Prostate gland (tissue), 2 donors: Measurements from ENCODE around the gene ORC3.

Experiments
- POLR2A ChIP-seq: fragments of 450-650 bp; IDR thresholded peaks from one replicate; pipeline ENCODE4 v1.6.1; 2016; ENCODE audit warnings: antibody characterized with exemption, mild to moderate bottlenecking
- POLR2AphosphoS5 ChIP-seq: sonication (generic); formaldehyde crosslinking; IDR thresholded peaks from one replicate; pipeline ENCODE4 v1.6.1; 2017; ENCODE audit warnings: antibody characterized with exemption
- TF ChIP-seq, protein P1 (sequence below), 4 experiments: fragments of 200-600 bp in 2 of 4; fragments of 450-650 bp in 2 of 4; sonication (generic) in 2 of 4; IDR thresholded peaks; 1 replicate in 3 of 4; 2 replicates in 1 of 4; pipeline ENCODE4 v1.5.1; 2016 to 2019; ENCODE audit warnings: antibody characterized with exemption in 4 of 4, mild to moderate bottlenecking in 2 of 4, moderate library complexity in 2 of 4

DNA sequence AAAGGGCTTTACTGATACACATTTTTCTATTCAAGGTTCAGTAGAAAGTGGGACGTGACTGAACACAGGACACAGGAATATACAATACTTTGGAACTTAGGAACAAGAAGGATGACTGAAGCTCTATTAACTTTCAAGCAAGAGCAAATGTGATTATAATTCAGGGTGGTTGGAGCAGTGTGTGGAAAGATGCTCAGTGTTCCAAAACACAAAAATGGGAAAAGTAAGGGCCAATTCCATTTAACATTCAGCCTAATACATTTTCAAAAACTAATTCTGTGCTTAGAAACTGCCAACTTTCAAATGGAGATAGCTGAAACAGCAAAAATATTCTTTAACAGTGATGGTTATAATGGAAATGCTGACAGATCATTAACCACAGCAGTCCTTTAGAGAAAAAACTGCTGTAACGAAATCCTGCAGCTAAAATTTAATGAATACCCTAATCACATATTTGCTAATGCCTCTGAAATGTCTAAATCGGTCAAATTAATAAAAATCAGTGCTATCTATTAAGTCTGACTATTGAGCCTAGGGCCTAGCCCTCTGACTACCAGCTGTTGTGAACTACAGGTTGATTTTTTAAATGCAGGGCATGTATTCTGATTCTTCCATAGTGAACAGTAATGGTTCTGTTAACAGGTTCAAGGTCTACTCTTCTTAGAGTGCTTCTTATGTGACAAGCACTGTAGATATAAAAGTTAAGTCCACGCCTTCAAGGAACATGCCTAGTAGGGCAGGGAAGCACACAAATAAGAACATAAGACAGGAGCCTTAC is 46.0 kb upstream of the ORC3 start:
- TF ChIP-seq, protein P1, sequence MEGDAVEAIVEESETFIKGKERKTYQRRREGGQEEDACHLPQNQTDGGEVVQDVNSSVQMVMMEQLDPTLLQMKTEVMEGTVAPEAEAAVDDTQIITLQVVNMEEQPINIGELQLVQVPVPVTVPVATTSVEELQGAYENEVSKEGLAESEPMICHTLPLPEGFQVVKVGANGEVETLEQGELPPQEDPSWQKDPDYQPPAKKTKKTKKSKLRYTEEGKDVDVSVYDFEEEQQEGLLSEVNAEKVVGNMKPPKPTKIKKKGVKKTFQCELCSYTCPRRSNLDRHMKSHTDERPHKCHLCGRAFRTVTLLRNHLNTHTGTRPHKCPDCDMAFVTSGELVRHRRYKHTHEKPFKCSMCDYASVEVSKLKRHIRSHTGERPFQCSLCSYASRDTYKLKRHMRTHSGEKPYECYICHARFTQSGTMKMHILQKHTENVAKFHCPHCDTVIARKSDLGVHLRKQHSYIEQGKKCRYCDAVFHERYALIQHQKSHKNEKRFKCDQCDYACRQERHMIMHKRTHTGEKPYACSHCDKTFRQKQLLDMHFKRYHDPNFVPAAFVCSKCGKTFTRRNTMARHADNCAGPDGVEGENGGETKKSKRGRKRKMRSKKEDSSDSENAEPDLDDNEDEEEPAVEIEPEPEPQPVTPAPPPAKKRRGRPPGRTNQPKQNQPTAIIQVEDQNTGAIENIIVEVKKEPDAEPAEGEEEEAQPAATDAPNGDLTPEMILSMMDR (IDR thresholded peaks at IDR 0.05): no peak
- TF ChIP-seq POLR2AphosphoS5: no peak
- no peak for TF ChIP-seq POLR2A
